Measurements from ENCODE around the gene PDZD7.

GRCh38 chr10:100998991-100999741, 31.8 kb downstream of the PDZD7 start:
- TF ChIP-seq ATF2 (IDR thresholded peaks at IDR 0.05; ENCODE audit: low read length) = no peak
- peak in 2 of 3 experiments; percentile 69 to 87; a peak in 3 of 4 replicates for TF ChIP-seq CTCF (IDR thresholded peaks at IDR 0.05; ENCODE audit: control extremely low read depth in 1 of 3, insufficient read depth in 1 of 3, low read depth in 1 of 3, low read length in 3 of 3)
- no peak for TF ChIP-seq EZH2 (IDR thresholded peaks at IDR 0.05; ENCODE audit: low read depth, low read length, severe bottlenecking)
- no peak for TF ChIP-seq YY1 (IDR thresholded peaks at IDR 0.05; ENCODE audit: low read depth, low read length)
- peak; percentile 73 for TF ChIP-seq KDM4A (IDR thresholded peaks at IDR 0.05; ENCODE audit: low read depth, low read length, severe bottlenecking)
- TF ChIP-seq CEBPB (IDR thresholded peaks at IDR 0.05; ENCODE audit: low read depth, low read length) = no peak

Measured in H1 (cell line).